Mucosa of descending colon (tissue), 3 donors: ENCODE results near the gene PURA. TPM values are rescaled to one million over a fixed set of nuclear protein-coding genes. Genes with fewer than 3 reads are reported as not detected.
"Not testable (repeated sequence)": the region's sequence is repeated elsewhere in the genome, so short reads cannot be mapped to it uniquely, and the experiment has no call there.

ENCODE experiments used
- ATAC-seq: fragments of 200-7000 bp; cut with Tn5 transposase; one replicate; pipeline ENCODE4 v1.9.1; 2020; ENCODE audit warnings: mild to moderate bottlenecking, moderate library complexity
- DNase-seq, 3 donors: peaks; one replicate each; pipeline ENCODE4 v3.0.0-alpha.2; 2020
- H3K36me3 ChIP-seq: fragments of 200-600 bp; one replicate; pipeline ENCODE4 v1.8.0; 2021; ENCODE audit warnings: low read depth, mild to moderate bottlenecking
- H3K4me1 ChIP-seq: fragments of 200-600 bp; one replicate; pipeline ENCODE4 v1.8.0; 2021; ENCODE audit warnings: low read depth, mild to moderate bottlenecking
- H3K4me3 ChIP-seq: fragments of 200-600 bp; one replicate; pipeline ENCODE4 v1.8.0; 2021; ENCODE audit warnings: mild to moderate bottlenecking
- H3K9me3 ChIP-seq: fragments of 200-600 bp; one replicate; pipeline ENCODE4 v1.8.0; 2021; ENCODE audit warnings: mild to moderate bottlenecking
- intact Hi-C, 2 donors: fragments of 100-400 bp; cut with DNase I in 1 of 2; cut with micrococcal nuclease in 1 of 2; formaldehyde crosslinking; loops; one replicate each; pipeline versions ENCODE4 v1.11.0 to v1.11.1; 2022; cut with DNase I, micrococcal nuclease
- total RNA-seq, 3 donors: library from RNA; stranded (reverse); fragmentation: NEBNext Ultra II Directional in 2 of 3; extraction: Animal tissue kit (Norgen Biotek cat#: 25700) in 2 of 3; gene quantifications; one replicate each; pipeline versions ENCODE4 v1.2.1 to v1.2.4, GENCODE V29; 2021 to 2023
- TF ChIP-seq, protein P1 (sequence below): fragments of 200-600 bp; IDR thresholded peaks from one replicate; pipeline ENCODE4 v1.8.0; 2022; ENCODE audit warnings: antibody characterized with exemption, mild to moderate bottlenecking
- donor health status: DM: no; HTN: no; CAD: no; lungs with moderate emphysema.
- donor health status: DM: no; HTN: no; CAD: no.
- donor health status: DM: no; HTN: yes; CAD: no.

Gene PURA
- total RNA-seq, 3 donors from 2014 or later = 17.3 to 49.4 (median 18.4) TPM

DNA sequence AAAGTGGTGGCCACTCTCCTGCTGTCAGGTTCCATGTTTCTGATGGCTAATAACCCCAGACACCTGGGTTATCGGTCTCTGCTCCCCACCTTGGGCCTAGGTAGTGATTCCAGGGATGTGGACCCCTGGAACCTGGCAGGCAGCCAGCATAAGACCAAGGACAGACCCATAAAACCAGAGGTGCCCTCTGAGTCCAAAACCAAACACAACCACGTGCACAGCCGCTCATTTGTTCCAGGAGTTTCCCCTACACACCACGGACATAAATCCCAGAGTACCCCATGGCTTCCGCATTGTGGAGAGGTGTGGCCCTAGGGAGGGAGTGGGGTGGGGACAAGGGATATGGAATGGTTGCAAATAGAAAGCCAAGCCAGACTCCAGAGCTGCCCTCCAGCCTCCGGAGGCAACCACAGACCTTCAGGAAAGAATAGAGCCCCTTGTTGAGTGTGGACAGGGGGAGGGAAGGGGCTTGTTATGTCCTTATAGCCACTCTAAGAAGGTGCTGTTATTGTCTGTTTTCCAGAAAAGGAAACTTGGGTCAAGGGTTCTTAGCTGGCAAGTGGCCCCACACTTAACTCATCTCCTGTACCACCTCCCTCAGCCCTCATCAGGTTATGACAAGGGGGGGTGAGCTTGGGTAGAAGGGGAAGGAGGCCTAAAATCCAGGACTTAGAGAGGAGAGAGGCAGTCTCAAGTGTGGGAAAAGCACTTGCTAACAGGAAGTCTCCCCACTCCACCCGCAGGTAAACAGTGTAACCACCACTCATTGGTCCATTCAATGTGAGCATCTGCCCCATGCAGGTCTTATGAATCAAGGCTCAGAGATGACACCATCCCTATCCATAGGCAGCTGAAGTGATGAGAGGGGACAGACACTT, 37.5 kb downstream of the PURA start:
- H3K4me1 ChIP-seq = peaks cover 2% of the 10 kb centered on the region
- H3K9me3 ChIP-seq = no peaks in the 10 kb centered on the region
- intact Hi-C loops = loop anchor here in 1 of 2 donors (5.0 to 10.0 kb wide), 2 partner anchors 79 to 367 kb away; no protein-coding TSS in a partner anchor
- ATAC-seq = peak; percentile 87
- DNase-seq = no peak
- no peak overlapping the region for H3K4me3 ChIP-seq
- TF ChIP-seq, protein P1, sequence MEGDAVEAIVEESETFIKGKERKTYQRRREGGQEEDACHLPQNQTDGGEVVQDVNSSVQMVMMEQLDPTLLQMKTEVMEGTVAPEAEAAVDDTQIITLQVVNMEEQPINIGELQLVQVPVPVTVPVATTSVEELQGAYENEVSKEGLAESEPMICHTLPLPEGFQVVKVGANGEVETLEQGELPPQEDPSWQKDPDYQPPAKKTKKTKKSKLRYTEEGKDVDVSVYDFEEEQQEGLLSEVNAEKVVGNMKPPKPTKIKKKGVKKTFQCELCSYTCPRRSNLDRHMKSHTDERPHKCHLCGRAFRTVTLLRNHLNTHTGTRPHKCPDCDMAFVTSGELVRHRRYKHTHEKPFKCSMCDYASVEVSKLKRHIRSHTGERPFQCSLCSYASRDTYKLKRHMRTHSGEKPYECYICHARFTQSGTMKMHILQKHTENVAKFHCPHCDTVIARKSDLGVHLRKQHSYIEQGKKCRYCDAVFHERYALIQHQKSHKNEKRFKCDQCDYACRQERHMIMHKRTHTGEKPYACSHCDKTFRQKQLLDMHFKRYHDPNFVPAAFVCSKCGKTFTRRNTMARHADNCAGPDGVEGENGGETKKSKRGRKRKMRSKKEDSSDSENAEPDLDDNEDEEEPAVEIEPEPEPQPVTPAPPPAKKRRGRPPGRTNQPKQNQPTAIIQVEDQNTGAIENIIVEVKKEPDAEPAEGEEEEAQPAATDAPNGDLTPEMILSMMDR = no peak
- no peaks in the 10 kb centered on the region for H3K36me3 ChIP-seq

DNA sequence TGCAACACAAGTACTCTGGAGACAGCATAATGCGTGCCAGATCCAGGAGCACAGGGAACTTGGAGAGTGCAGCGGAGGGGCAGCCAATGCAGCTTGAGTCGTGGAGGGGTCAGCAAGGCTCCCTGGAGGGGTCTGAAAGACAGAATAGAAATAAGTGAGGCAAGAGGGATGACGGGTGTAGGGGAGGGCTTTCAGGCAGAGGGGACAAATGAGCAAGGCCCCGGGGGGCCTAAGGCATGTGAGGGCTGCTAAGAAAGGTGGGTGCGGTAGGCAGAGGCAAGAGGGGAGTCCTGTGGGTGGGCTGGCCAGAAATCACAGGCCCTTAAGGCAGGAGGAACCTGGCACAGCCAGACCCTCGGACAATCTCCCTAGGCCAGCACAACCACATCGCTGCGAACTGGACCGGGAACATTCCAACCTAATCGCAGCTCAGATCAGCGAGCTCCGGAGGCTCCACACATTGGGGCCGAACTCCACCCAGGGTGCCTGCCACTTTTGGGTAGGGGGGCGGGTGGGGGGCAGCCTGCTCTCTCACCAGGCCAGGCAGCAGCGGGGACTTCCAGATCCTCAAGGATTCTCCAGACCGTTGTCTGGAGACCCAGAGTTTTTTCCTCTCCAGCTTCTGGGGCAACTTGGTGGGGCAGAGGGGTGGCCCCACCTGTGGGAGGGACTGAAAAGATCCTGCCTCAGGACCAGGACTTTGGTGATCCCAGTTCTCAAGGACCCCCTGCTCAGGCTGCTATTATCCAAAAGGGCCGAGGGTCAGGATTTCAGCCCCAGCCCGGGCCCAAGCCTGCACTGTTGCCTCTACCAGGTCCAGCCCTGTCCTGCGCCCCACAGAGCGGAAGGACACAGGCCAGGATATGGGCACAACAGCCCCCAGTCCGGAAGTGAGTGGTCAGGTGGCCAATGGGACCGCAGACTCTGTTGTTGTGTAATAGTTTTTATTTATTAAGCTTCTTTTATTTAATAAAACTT, 38.4 kb downstream of the PURA start:
- no peaks in the 10 kb centered on the region for H3K36me3 ChIP-seq
- no peak overlapping the region for H3K4me3 ChIP-seq
- no peak for DNase-seq
- no peak for ATAC-seq
- H3K9me3 ChIP-seq = no peaks in the 10 kb centered on the region
- H3K4me1 ChIP-seq = no peaks in the 10 kb centered on the region
- TF ChIP-seq, protein P1 = no peak
- intact Hi-C loops = loop anchor here in 1 of 2 donors (5.0 to 10.0 kb wide), 2 partner anchors 80 to 368 kb away; no protein-coding TSS in a partner anchor

DNA sequence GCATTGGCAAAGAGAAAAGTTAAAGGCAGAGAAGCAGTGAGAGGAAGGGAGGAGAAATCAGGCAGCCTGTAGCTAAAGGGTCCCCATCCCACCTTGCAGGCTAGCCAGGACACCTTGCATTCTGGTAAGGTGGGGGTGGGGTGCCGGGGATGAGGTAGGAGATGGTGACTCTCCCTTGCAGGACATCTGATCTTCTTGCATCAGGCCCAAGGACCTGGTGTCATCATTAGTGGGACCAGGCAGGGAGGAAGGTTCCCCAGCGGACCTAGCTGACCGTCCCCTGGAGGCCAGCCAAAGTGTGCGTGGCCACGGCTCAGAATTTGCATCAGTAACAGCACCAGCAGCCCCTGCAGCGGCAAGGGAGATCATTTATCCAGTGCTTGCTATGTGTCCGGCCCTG, 39.3 kb downstream of the PURA start:
- H3K4me3 ChIP-seq = no peak overlapping the region
- TF ChIP-seq, protein P1 = no peak
- intact Hi-C loops = loop anchor here in 1 of 2 donors (5.0 to 10.0 kb wide), 2 partner anchors 81 to 368 kb away; no protein-coding TSS in a partner anchor
- ATAC-seq (no peak), DNase-seq (no peak)
- H3K9me3 ChIP-seq = no peaks in the 10 kb centered on the region
- no peaks in the 10 kb centered on the region for H3K36me3 ChIP-seq
- H3K4me1 ChIP-seq = peaks cover 3% of the 10 kb centered on the region

DNA sequence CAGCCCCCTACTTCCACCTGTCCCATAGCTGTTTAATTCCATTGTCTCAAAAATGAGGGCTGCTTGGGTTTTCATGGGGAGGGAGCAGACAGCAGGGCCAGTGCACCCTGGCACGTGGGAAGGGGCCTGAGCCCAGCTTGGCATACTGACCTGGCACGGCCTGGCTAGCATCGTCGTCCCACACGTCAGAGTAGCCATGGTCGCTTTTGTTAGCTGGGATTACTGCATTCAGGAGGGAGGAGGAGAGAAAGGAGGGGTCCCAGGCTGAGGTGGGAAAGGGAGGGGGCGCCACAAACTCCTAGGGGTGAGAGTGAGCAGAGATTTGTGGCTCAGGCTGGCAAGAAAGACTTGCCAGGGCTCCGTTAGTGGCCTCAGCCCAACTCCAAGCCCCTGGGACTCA, 40.0 kb downstream of the PURA start:
- no peaks in the 10 kb centered on the region for H3K36me3 ChIP-seq
- no peaks in the 10 kb centered on the region for H3K9me3 ChIP-seq
- DNase-seq (no peak), ATAC-seq (no peak)
- H3K4me3 ChIP-seq = no peak overlapping the region
- peaks cover 3% of the 10 kb centered on the region for H3K4me1 ChIP-seq
- intact Hi-C loops = loop anchor here in 1 of 2 donors (5.0 to 10.0 kb wide), 2 partner anchors 82 to 369 kb away; no protein-coding TSS in a partner anchor
- TF ChIP-seq, protein P1 = no peak

DNA sequence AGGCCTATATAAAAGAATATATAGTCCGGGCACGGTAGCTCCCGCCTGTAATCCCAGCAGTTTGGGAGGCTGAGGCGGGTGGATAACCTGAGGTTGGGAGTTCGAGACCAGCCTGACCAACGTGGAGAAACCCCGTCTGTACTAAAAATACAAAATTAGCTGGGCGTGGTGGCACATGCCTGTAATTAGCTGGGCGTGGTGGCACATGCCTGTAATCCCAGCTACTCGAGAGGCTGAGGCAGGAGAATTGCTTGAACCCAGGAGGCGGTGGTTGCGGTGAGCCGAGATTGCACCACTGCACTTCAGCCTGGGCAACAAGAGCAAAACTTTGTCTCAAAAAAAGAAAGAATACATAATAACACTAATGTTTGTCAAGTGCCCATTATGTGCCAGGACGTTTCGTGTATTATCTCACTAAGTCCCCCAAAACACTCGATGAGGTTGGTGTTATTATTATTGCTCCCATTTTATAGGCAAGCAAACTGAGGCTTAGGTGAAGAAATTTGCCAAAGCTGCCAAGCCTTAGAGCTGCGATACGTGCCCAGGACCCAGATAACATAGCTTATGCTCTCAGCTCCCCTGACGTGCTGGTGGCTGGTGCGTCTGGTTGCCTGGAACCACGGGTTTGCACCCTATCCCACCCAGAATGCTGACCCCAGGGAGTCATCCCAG, 40.9 kb downstream of the PURA start:
- not testable (repeated sequence) for ATAC-seq, H3K4me1 ChIP-seq, H3K9me3 ChIP-seq, H3K4me3 ChIP-seq, H3K36me3 ChIP-seq, DNase-seq
- intact Hi-C loops = loop anchor here (5.0 to 10.0 kb wide), 2 partner anchors 83 to 370 kb away; no protein-coding TSS in a partner anchor
